GM23338 (cell line): ENCODE results near the gene CYGB. TPM values are rescaled to one million over a fixed set of nuclear protein-coding genes. Genes with fewer than 3 reads are reported as not detected.

Experiments used
- ATAC-seq: fragments of 200-7000 bp; cut with Tn5 transposase; 3 replicates; pipeline ENCODE4 v1.9.1; 2020
- DNase-seq: peaks from one replicate; pipeline ENCODE4 v3.0.0-alpha.2; 2015; ENCODE audit warnings: low spot score
- H2AFZ ChIP-seq: fragments of 200-600 bp; sonication (generic); 2 replicates; pipeline ENCODE4 v1.8.0; 2016; ENCODE audit warnings: antibody characterized with exemption, mild to moderate bottlenecking, moderate library complexity
- H3F3A ChIP-seq: fragments of 200-600 bp; sonication (generic); replicated peaks from 2 replicates; pipeline ENCODE4 v1.8.0; 2017; ENCODE audit warnings: antibody characterized with exemption, mixed run types, low read depth
- H3K27ac ChIP-seq: fragments of 200-600 bp; sonication (generic); 2 replicates; pipeline ENCODE4 v1.6.1; 2016; ENCODE audit warnings: low read depth
- H3K27me3 ChIP-seq: fragments of 200-600 bp; sonication (generic); 2 replicates; pipeline ENCODE4 v1.8.0; 2016; ENCODE audit warnings: mild to moderate bottlenecking, mixed run types, moderate library complexity; ENCODE audit not compliant: insufficient read depth
- H3K36me3 ChIP-seq: fragments of 200-600 bp; sonication (generic); 2 replicates; pipeline ENCODE4 v1.8.0; 2016; ENCODE audit warnings: mild to moderate bottlenecking; ENCODE audit not compliant: insufficient read depth
- H3K4me1 ChIP-seq: fragments of 200-600 bp; sonication (generic); 2 replicates; pipeline ENCODE4 v1.8.0; 2016; ENCODE audit warnings: mild to moderate bottlenecking, moderate library complexity; ENCODE audit not compliant: insufficient read depth
- H3K4me2 ChIP-seq: fragments of 200-600 bp; sonication (generic); 2 replicates; pipeline ENCODE4 v1.7.1; 2017; ENCODE audit warnings: mixed run types
- H3K4me3 ChIP-seq: fragments of 200-600 bp; sonication (generic); 2 replicates; pipeline ENCODE4 v1.6.1; 2016; ENCODE audit warnings: mixed run types
- H3K79me2 ChIP-seq: fragments of 200-600 bp; sonication (generic); replicated peaks from 2 replicates; pipeline ENCODE4 v1.8.0; 2017; ENCODE audit warnings: mild to moderate bottlenecking; ENCODE audit not compliant: insufficient read depth
- H3K9me2 ChIP-seq: fragments of 200-600 bp; sonication (generic); 2 replicates; pipeline ENCODE4 v1.8.0; 2017; ENCODE audit not compliant: insufficient read depth
- H4K20me1 ChIP-seq: fragments of 200-600 bp; sonication (generic); replicated peaks from 2 replicates; pipeline ENCODE4 v1.8.0; 2017; ENCODE audit warnings: mild to moderate bottlenecking; ENCODE audit not compliant: insufficient read depth
- H3K27ac Mint-ChIP-seq: 2 replicates; pipeline ENCODE4 v1.8.0; 2020; ENCODE audit warnings: inconsistent platforms, mild to moderate bottlenecking, moderate library complexity, mixed read lengths
- H3K27me3 Mint-ChIP-seq: 3 replicates; pipeline ENCODE4 v1.8.0; 2022; ENCODE audit warnings: low read depth, mild to moderate bottlenecking, moderate library complexity, mixed read lengths, inconsistent platforms; ENCODE audit not compliant: insufficient read depth, poor library complexity
- H3K36me3 Mint-ChIP-seq: 3 replicates; pipeline ENCODE4 v1.8.0; 2021; ENCODE audit warnings: low read depth, mild to moderate bottlenecking, inconsistent platforms, moderate library complexity, mixed read lengths
- H3K4me1 Mint-ChIP-seq: 3 replicates; pipeline ENCODE4 v1.8.0; 2020; ENCODE audit warnings: mild to moderate bottlenecking, inconsistent platforms, mixed read lengths
- H3K4me3 Mint-ChIP-seq: 3 replicates; pipeline ENCODE4 v1.8.0; 2021; ENCODE audit warnings: moderate library complexity, mild to moderate bottlenecking, inconsistent platforms, mixed read lengths
- H3K9me3 Mint-ChIP-seq: 3 replicates; pipeline ENCODE4 v1.8.0; 2020; ENCODE audit warnings: moderate library complexity, mild to moderate bottlenecking, inconsistent platforms, mixed read lengths
- CREB1 ChIP-seq: fragments of 250-450 bp; sonication (Bioruptor Pico); IDR thresholded peaks from 2 replicates; pipeline ENCODE4 v1.5.0; 2020; ENCODE audit warnings: low read depth, mild to moderate bottlenecking, moderate library complexity
- ETS1 ChIP-seq: IDR thresholded peaks from 2 replicates; pipeline ENCODE4 v1.6.1; 2016; ENCODE audit warnings: antibody characterized with exemption
- EZH2 ChIP-seq: fragments of 200-600 bp; sonication (generic); IDR thresholded peaks from one replicate; pipeline ENCODE4 v1.8.0; 2017; ENCODE audit warnings: antibody characterized with exemption, mild to moderate bottlenecking, low read depth; ENCODE audit not compliant: unreplicated experiment
- EZH2phosphoT487 ChIP-seq: fragments of 200-600 bp; sonication (generic); IDR thresholded peaks from one replicate; pipeline ENCODE4 v1.8.1; 2018; ENCODE audit warnings: antibody characterized with exemption; ENCODE audit not compliant: unreplicated experiment
- JUNB ChIP-seq: IDR thresholded peaks from one replicate; pipeline ENCODE4 v1.6.1; 2016; ENCODE audit warnings: antibody characterized with exemption; ENCODE audit not compliant: unreplicated experiment
- NANOG ChIP-seq: IDR thresholded peaks from 2 replicates; pipeline ENCODE4 v1.6.1; 2016; ENCODE audit warnings: antibody characterized with exemption, borderline replicate concordance
- POLR2AphosphoS5 ChIP-seq: IDR thresholded peaks from 2 replicates; pipeline ENCODE4 v1.6.1; 2016; ENCODE audit warnings: antibody characterized with exemption, low read depth
- REST ChIP-seq: IDR thresholded peaks from one replicate; pipeline ENCODE4 v1.6.1; 2018; ENCODE audit warnings: antibody characterized with exemption; ENCODE audit not compliant: unreplicated experiment
- STAT1 ChIP-seq: IDR thresholded peaks from one replicate; pipeline ENCODE4 v1.6.1; 2016; ENCODE audit warnings: antibody characterized with exemption; ENCODE audit not compliant: unreplicated experiment
- ZNF114 ChIP-seq: fragments of 250-450 bp; sonication (Bioruptor Pico); IDR thresholded peaks from 2 replicates; pipeline ENCODE4 v1.5.0; 2020; ENCODE audit warnings: mild to moderate bottlenecking, moderate library complexity
- ZNF331 ChIP-seq: fragments of 250-450 bp; sonication (Bioruptor Pico); IDR thresholded peaks from 2 replicates; pipeline ENCODE4 v1.5.0; 2020; ENCODE audit warnings: low read depth, mild to moderate bottlenecking, moderate library complexity
- polyA plus RNA-seq: library from polyadenylated mRNA; unstranded; fragments of >200 nt; fragmentation: Nextera tagmentation; extraction: Ambion mirVana; gene quantifications from 2 replicates; pipeline ENCODE4 v1.2.1, GENCODE V29; 2016
- total RNA-seq: library from RNA; depleted of rRNA; stranded (reverse); fragments of >200 nt; shearing (Covaris generic); gene quantifications from 2 replicates; pipeline ENCODE4 v1.2.3, GENCODE V29; 2014
- TF ChIP-seq, protein P1 (sequence below): fragments of 250-450 bp; sonication (Bioruptor Pico); IDR thresholded peaks from 2 replicates; pipeline ENCODE4 v1.5.0; 2020; ENCODE audit warnings: mild to moderate bottlenecking, moderate library complexity
- TF ChIP-seq, protein P2 (sequence below), 2 experiments: fragments of 200-600 bp in 1 of 2; sonication (generic) in 1 of 2; conservative IDR thresholded peaks; 2 replicates each; pipeline versions ENCODE4 v1.5.1 to v1.6.1; 2016 to 2017; ENCODE audit warnings: antibody characterized with exemption in 2 of 2, low read depth in 2 of 2, mild to moderate bottlenecking in 2 of 2, moderate library complexity in 1 of 2

The CYGB gene
- total and polyA plus RNA-seq, 2 experiments from 2014 or later, result 1.2 to 1.7 TPM

DNA sequence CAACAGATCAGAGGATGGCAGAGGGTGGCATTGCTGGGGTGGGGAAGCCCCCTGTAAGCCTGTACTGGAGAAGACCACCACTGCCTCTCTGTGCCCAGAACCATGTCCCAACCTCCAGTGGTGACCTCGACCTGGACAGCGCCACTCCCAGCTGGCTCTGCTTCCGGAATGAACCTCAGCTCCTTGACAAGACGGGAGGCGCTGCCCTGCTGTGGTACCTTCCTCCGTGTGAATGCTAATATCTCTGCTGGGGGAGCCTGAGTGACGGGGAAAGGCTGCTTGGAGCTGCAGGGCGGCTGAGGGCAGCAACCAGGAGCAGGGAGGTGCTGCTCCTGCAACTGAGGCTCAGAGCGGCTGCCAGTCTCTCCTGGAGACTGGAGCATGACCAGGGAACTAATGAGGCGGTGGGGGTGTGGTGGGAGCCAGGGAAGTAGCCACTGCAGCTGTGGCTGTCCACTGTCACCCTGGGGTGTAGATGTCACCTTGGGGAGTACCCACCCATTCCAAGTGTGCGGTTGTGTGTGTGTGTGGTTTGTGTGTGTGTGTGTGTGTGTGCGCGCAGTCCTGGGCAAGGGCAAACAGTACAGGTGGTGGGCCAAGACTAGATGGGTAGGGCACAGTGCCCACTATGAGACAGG, 8.5 kb upstream of the CYGB start:
- no peaks in the 10 kb centered on the region for H3K36me3 Mint-ChIP-seq
- H3K9me3 Mint-ChIP-seq, result no peaks in the 10 kb centered on the region
- Histone ChIP-seq H3F3A (no peaks in the 10 kb centered on the region; the same call in 1 of the 2 replicates), H3K36me3 (no peaks in the 10 kb centered on the region), H3K27ac (no peak overlapping the region), H3K27me3 (no peaks in the 10 kb centered on the region), H3K4me3 (no peak overlapping the region), H4K20me1 (no peaks in the 10 kb centered on the region), H3K9me2 (no peaks in the 10 kb centered on the region), H3K4me2 (no peak overlapping the region), H3K4me1 (peaks cover 22% of the 10 kb centered on the region), H3K79me2 (no peaks in the 10 kb centered on the region), H2AFZ (no peak overlapping the region)
- ATAC-seq (no peak), DNase-seq (peak; percentile 4)
- H3K4me1 Mint-ChIP-seq, result peaks cover 30% of the 10 kb centered on the region
- peaks cover 21% of the 10 kb centered on the region for H3K27me3 Mint-ChIP-seq
- H3K27ac Mint-ChIP-seq, result no peak overlapping the region
- TF ChIP-seq ETS1 (no peak), NANOG (no peak), POLR2AphosphoS5 (no peak), STAT1 (no peak), JUNB (no peak), ZNF331 (CRISPR knock-in tag) (no peak), ZNF114 (CRISPR knock-in tag) (no peak), REST (no peak), CREB1 (CRISPR knock-in tag) (no peak), EZH2phosphoT487 (no peak), EZH2 (no peak)
- TF ChIP-seq, protein P1, sequence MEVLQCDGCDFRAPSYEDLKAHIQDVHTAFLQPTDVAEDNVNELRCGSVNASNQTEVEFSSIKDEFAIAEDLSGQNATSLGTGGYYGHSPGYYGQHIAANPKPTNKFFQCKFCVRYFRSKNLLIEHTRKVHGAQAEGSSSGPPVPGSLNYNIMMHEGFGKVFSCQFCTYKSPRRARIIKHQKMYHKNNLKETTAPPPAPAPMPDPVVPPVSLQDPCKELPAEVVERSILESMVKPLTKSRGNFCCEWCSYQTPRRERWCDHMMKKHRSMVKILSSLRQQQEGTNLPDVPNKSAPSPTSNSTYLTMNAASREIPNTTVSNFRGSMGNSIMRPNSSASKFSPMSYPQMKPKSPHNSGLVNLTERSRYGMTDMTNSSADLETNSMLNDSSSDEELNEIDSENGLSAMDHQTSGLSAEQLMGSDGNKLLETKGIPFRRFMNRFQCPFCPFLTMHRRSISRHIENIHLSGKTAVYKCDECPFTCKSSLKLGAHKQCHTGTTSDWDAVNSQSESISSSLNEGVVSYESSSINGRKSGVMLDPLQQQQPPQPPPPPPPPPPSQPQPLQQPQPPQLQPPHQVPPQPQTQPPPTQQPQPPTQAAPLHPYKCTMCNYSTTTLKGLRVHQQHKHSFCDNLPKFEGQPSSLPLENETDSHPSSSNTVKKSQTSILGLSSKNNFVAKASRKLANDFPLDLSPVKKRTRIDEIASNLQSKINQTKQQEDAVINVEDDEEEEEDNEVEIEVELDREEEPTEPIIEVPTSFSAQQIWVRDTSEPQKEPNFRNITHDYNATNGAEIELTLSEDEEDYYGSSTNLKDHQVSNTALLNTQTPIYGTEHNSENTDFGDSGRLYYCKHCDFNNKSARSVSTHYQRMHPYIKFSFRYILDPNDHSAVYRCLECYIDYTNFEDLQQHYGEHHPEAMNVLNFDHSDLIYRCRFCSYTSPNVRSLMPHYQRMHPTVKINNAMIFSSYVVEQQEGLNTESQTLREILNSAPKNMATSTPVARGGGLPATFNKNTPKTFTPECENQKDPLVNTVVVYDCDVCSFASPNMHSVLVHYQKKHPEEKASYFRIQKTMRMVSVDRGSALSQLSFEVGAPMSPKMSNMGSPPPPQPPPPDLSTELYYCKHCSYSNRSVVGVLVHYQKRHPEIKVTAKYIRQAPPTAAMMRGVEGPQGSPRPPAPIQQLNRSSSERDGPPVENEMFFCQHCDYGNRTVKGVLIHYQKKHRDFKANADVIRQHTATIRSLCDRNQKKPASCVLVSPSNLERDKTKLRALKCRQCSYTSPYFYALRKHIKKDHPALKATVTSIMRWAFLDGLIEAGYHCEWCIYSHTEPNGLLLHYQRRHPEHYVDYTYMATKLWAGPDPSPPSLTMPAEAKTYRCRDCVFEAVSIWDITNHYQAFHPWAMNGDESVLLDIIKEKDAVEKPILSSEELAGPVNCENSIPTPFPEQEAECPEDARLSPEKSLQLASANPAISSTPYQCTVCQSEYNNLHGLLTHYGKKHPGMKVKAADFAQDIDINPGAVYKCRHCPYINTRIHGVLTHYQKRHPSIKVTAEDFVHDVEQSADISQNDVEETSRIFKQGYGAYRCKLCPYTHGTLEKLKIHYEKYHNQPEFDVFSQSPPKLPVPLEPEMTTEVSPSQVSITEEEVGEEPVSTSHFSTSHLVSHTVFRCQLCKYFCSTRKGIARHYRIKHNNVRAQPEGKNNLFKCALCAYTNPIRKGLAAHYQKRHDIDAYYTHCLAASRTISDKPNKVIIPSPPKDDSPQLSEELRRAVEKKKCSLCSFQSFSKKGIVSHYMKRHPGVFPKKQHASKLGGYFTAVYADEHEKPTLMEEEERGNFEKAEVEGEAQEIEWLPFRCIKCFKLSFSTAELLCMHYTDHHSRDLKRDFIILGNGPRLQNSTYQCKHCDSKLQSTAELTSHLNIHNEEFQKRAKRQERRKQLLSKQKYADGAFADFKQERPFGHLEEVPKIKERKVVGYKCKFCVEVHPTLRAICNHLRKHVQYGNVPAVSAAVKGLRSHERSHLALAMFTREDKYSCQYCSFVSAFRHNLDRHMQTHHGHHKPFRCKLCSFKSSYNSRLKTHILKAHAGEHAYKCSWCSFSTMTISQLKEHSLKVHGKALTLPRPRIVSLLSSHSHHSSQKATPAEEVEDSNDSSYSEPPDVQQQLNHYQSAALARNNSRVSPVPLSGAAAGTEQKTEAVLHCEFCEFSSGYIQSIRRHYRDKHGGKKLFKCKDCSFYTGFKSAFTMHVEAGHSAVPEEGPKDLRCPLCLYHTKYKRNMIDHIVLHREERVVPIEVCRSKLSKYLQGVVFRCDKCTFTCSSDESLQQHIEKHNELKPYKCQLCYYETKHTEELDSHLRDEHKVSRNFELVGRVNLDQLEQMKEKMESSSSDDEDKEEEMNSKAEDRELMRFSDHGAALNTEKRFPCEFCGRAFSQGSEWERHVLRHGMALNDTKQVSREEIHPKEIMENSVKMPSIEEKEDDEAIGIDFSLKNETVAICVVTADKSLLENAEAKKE, result no peak
- TF ChIP-seq, protein P2, sequence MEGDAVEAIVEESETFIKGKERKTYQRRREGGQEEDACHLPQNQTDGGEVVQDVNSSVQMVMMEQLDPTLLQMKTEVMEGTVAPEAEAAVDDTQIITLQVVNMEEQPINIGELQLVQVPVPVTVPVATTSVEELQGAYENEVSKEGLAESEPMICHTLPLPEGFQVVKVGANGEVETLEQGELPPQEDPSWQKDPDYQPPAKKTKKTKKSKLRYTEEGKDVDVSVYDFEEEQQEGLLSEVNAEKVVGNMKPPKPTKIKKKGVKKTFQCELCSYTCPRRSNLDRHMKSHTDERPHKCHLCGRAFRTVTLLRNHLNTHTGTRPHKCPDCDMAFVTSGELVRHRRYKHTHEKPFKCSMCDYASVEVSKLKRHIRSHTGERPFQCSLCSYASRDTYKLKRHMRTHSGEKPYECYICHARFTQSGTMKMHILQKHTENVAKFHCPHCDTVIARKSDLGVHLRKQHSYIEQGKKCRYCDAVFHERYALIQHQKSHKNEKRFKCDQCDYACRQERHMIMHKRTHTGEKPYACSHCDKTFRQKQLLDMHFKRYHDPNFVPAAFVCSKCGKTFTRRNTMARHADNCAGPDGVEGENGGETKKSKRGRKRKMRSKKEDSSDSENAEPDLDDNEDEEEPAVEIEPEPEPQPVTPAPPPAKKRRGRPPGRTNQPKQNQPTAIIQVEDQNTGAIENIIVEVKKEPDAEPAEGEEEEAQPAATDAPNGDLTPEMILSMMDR (conservative IDR thresholded peaks at IDR 0.05; ENCODE audit: low read depth in 2 of 2), result no peak
- no peak overlapping the region for H3K4me3 Mint-ChIP-seq
